GM12875 (cell line): ENCODE measurements around the gene SLC2A9.

ENCODE experiments used
- H3K4me3 ChIP-seq: one replicate; pipeline ENCODE4 v1.5.1; 2011; ENCODE audit warnings: low read depth, low read length, control low read depth
- CTCF ChIP-seq: IDR thresholded peaks from 2 replicates; pipeline ENCODE4 v1.5.1; 2011; ENCODE audit warnings: low read depth, mild to moderate bottlenecking, control low read depth, inconsistent platforms, low read length, moderate library complexity, borderline replicate concordance; ENCODE audit not compliant: insufficient read depth

The SLC2A9 gene

GRCh38 chr4:9835430-9835829, 185.9 kb downstream of the SLC2A9 start:
- H3K4me3 ChIP-seq, result no peak overlapping the region

GRCh38 chr4:9833421-9833820, 187.9 kb downstream of the SLC2A9 start:
- H3K4me3 ChIP-seq, result no peak overlapping the region
- no peak for TF ChIP-seq CTCF

More at GRCh38 chr4:9835430-9835829, 185.9 kb downstream of the SLC2A9 start:
- TF ChIP-seq CTCF, result no peak

- TF ChIP-seq CTCF, result no peak
- no peak overlapping the region for H3K4me3 ChIP-seq
Measured at GRCh38 chr4:9832640-9833039, 188.7 kb downstream of the SLC2A9 start.

GRCh38 chr4:9826551-9826950, 194.7 kb downstream of the SLC2A9 start:
- no peak for TF ChIP-seq CTCF
- no peak overlapping the region for H3K4me3 ChIP-seq

- H3K4me3 ChIP-seq, result no peak overlapping the region
- TF ChIP-seq CTCF, result no peak
Measured at GRCh38 chr4:9825049-9825448, 196.2 kb downstream of the SLC2A9 start.

GRCh38 chr4:9820343-9820742, 201.0 kb downstream of the SLC2A9 start:
- no peak for TF ChIP-seq CTCF
- H3K4me3 ChIP-seq, result no peak overlapping the region

GRCh38 chr4:9816285-9816684, 205.0 kb downstream of the SLC2A9 start:
- TF ChIP-seq CTCF, result no peak
- H3K4me3 ChIP-seq, result no peak overlapping the region
